ENCODE data around the gene PDSS1.

Gene PDSS1

GRCh38 chr10:26700884-26701630, 3.6 kb downstream of the PDSS1 start:
- no peak for DNase-seq

- no peak for DNase-seq
These were observed 5.6 kb downstream of the PDSS1 start for GRCh38 chr10:26703096-26703495.

GRCh38 chr10:26703974-26704373, 6.5 kb downstream of the PDSS1 start:
- no peak for DNase-seq

GRCh38 chr10:26706206-26706605, 8.7 kb downstream of the PDSS1 start:
- no peak for DNase-seq

- no peak for DNase-seq
These were observed 9.4 kb downstream of the PDSS1 start for GRCh38 chr10:26706936-26707335.

- no peak for DNase-seq
These were observed 13.8 kb downstream of the PDSS1 start for GRCh38 chr10:26711324-26711723.

- no peak for DNase-seq
These were observed 17.1 kb downstream of the PDSS1 start for GRCh38 chr10:26714415-26715136.

GRCh38 chr10:26715137-26715487, 17.6 kb downstream of the PDSS1 start:
- no peak for DNase-seq

GRCh38 chr10:26717476-26717875, 20.0 kb downstream of the PDSS1 start:
- no peak for DNase-seq

GRCh38 chr10:26721561-26721960, 24.1 kb downstream of the PDSS1 start:
- DNase-seq: peak; percentile 64

GRCh38 chr10:26723016-26723415, 25.5 kb downstream of the PDSS1 start:
- DNase-seq: no peak

- DNase-seq: peak; percentile 57
These were observed 28.6 kb downstream of the PDSS1 start for GRCh38 chr10:26725837-26726727.

- DNase-seq: no peak
These were observed 29.5 kb downstream of the PDSS1 start for GRCh38 chr10:26727005-26727404.

GRCh38 chr10:26728957-26729356, 31.5 kb downstream of the PDSS1 start:
- no peak for DNase-seq

- no peak for DNase-seq
These were observed 31.9 kb downstream of the PDSS1 start for GRCh38 chr10:26729395-26729794.

GRCh38 chr10:26730552-26730951, 33.1 kb downstream of the PDSS1 start:
- no peak for DNase-seq

- no peak for DNase-seq
These were observed 36.5 kb downstream of the PDSS1 start for GRCh38 chr10:26733750-26734568.

GRCh38 chr10:26735435-26735834, 37.9 kb downstream of the PDSS1 start:
- no peak for DNase-seq

GRCh38 chr10:26737730-26738129, 40.2 kb downstream of the PDSS1 start:
- DNase-seq: peak; percentile 34

GRCh38 chr10:26738301-26738911, 40.9 kb downstream of the PDSS1 start:
- DNase-seq: no peak

GRCh38 chr10:26739071-26739631, 41.6 kb downstream of the PDSS1 start:
- peak; percentile 15 for DNase-seq

- DNase-seq: no peak
These were observed 43.9 kb downstream of the PDSS1 start for GRCh38 chr10:26741368-26741767.
